HS-27A (cell line): ENCODE data around the gene TMED8.
"Not testable (repeated sequence)": the region's sequence is repeated elsewhere in the genome, so short reads cannot be mapped to it uniquely, and the experiment has no call there.

ENCODE experiments used
- DNase-seq: peaks from one replicate; pipeline ENCODE4 v3.0.0-alpha.2; 2012; ENCODE audit warnings: low read depth, missing footprints

TMED8 gene

DNA sequence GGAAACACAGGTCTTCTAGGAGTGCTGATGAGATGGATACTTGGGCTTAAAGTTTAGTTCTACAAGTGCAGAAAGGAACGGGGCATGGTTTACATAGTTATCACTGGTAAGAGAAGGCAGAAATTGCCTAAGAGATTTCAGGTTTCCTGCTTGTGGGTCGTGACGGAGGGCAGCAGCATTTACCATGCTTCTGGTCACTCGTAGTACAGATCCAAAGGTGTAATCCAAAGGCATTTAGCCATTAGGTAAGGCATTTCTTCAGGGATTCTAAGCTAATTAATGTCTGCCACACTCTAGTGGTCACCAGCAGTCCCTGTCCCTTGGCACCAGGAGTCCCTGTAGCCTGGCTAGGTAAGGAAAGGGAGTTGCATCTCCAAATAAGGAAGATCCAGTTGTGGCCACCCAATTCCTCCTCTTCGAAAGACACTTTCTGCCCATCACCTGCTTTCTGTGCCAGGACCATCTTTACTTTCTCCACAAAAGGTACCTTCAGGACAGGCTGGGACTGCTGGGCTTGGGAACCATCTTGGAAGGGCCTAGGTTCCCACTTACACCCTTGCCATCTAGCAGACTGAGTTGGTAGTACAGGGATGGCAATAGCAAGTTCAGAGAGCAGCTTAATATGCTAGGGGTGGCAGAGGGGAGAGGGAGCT lies 54.5 kb downstream of the TMED8 start:
- no peak for DNase-seq

DNA sequence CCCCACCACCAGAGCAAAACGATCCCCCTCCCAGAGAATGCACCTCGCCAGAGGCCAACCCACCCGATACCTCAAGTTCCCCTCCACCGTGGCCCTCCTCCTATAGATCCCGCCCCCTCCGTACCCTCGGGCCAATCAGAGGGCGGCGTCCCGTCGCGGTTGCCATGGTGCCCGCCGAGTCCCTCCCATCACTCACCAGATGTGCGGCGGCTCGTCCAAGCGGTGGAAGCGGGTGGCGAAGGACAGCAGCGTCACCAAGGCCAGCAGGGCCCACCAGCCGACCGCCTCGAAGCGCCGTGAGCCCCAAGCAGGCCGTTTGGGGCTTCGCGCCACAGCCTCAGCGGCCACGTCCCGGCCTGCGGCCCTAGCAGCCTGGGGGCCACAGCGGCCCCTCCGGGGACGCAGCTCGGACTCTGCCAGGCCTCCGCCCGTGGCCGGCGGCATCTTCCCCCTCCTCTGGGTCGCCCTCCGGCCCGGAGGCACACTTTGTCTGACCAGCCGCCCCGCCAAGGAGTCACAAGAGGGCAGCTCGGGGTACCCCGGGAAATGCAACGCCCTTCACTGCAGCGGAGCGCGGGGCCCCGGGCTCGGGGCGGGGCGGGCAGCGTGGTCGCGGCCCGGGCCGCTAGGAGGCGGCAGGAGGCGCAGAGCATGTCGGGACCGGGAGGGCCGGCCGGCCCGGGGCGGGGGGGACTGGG lies 56.5 kb downstream of the TMED8 start, which contains the start of gene POMT2:
Gene POMT2, minus strand, starts transcription at position 646 of the 698 bp plus-strand sequence. Its CDS starts 202 bp downstream, at position 444.
- DNase-seq = peak; percentile 66

DNA sequence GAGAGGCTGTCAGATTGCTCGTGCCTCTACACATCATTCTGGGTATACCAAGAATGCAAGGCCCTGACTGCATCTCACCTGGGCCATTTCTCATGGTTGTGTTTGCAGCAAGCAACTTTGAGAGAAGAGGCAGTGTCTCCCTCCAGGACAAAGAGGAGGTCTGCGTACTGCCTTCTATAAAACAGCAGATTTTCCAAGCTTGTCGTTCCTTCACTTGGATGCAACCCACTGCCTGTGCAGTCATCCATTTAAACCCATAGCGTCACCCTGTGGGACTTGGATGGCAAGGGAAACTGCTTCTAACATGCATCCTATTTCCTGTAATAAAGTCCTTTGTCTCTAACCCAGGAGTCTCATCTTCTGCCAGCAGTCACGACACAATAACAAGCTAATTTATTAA lies 57.5 kb downstream of the TMED8 start:
- DNase-seq = no peak

DNA sequence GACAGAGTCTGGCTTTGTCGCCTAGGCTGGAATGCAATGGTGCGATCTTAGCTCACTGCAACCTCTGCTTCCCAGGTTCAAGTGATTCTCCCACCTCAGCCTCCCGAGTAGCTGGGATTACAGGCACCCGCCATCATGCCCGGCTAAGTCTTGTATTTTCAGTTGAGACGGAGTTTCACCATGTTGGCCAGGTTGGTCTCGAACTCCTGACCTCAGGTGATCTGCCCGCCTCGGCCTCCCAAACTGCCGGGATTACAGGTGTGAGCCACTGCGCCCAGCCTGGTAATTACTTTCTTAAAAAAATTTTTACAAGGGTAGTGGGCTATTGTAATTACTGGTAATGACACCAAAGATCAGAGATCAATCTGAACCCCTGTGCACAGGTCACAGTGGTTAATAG lies 58.1 kb downstream of the TMED8 start:
- not testable (repeated sequence) for DNase-seq

DNA sequence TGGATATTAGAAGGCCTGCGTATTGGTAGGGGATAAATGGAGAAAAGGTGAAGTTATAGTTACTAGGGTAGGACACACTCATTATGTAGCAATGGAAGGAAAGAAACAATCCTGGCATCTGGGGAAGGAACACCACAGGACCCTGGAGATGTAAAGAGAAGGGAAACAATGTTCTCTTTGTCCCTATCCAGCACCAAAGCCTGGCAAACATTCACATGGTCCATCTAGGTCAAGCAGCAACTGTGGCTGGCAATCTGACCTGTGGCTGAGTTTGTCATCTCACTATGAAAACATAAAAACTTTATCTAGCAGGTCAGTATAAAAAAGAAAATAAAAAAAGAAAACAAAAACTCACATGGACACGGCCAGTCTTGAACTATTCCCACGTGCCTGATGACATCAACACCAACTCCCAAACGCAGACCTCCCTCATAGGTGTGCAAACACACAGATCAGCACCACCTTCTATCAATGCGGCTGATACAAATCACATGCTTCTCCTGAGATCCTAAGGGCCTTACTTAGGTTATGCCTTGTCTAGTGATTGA lies 58.8 kb downstream of the TMED8 start:
- DNase-seq = no peak

DNA sequence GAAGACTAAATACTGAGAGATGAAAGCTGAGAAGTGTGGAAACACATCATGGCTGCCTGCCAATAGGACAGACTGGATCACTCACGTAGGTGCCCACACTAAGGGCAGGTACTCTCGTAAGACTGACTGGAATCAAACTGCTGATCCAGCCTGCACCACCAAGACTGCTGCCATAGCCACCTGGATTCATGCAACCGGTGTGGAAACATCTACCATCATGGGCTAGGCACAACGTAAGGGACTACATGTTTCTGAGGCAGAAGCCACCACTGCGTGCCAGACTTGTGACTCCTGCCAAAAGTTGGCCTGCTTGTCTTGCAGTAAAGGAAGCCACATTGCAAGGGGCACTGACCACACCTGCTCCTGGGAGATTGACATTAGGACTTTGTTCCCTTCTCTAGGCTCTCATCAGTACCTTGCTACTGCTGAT lies 60.0 kb downstream of the TMED8 start:
- no peak for DNase-seq

DNA sequence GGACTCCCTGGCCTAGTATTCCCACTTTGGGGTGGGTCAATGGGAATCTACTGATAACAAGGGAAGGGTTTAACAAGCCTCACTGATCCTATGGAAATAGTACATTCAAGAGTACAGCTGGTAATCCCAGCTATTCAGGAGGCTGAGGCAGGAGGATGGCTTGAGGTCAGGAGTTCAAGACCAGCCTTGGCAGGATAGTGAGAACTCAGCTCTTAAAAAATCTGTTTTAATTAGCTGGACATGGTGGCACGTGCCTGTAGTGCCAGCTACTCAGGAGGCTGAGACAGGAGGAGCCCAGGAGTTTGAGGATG lies 60.7 kb downstream of the TMED8 start:
- no peak for DNase-seq

DNA sequence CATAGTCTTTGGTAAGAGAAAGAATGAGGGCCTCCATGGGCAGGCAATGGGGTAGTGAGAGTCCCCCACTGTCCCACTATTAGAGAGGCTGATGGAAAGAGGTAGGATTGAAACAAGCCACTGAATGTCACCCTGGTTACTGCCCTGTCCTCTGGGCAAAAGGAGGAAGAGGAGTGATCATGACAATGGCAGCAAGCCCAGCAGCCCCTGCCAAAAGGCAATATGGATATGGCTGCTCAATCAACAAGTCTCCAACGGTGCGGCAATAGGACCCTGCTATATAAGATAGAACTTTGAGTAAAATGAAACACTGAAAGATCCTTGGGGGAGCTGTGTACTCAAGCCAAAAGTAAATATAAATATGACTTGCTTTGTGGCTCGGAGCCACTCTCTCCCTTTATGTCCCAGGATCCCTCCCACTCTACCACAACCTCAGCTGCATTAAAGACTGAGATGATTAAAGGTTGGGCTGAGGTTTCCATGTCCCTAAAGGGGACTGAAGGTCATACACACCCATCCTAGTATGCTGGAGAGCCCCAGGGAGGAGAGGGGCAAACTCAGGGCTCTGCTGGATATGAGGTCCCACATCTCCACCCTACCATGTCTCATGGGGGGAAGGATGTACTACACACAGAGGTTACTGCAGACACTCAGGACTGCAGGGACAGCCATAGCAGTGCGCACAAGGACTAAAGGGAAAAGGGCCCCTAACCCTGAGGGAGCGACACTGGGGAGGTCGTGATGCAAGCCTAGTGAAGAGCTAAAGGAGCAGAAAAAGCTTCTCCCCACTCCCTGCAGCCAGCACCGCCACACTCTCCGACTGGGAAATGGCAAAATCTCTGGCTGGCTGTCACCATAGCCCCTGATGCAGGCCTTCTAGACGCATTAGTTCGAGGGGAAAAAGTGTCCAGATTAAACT lies 62.1 kb downstream of the TMED8 start:
- no peak for DNase-seq

DNA sequence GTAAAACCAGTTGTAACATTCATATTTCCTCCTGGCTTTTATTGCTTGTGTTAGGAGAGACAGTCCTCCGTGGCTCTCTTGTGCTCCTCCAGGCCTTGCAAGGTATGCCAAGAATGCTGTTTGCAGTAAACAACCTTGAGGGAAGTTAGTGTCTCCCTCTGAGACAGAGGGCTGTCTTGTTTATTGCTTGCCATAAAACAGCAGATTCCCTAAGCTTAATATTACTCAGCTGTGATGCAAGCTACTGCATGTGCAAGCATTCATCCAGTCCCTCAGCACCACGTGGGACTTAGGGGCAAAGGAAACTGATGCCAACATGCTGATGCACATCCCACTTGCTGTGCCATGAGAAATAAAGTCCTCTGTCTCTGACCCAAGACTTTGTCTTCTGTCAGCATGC lies 62.9 kb downstream of the TMED8 start:
- no peak for DNase-seq

DNA sequence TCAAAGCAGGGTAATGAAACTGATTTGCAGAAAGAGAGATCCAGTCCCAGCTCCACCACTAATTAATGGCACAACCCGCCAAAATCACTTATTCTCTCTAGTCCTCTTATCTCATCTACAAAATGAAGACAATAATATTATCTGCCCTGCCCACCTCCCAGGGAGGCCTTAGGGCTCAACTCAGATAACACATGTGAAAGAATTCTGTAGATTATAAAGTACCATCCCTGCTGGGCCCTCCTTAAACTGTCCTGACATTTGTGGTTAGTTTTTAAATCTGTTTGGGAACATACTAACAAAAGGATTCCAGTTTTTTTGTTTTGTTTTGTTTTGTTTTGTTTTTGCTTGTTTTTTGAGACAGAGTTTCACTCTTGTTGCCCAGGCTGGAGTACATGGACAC lies 63.5 kb downstream of the TMED8 start:
- no peak for DNase-seq

DNA sequence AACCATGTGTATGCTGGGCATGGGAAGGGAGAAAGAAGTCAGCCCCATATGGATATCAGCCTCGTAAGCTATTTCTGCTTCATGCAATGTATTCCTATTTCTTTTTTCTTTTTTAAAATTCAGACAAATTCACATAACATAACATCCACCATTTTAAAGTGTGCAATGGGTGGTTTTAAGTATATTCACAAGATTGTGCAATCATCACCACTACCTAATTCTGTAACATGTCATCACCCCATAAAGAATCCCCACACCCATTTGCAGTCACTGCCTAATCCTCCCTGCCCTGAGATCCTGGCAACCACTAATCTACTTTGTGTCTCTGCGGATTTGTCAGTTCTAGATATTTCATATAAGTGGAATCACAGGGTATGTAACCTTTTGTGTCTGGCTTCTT lies 65.7 kb downstream of the TMED8 start:
- no peak for DNase-seq

DNA sequence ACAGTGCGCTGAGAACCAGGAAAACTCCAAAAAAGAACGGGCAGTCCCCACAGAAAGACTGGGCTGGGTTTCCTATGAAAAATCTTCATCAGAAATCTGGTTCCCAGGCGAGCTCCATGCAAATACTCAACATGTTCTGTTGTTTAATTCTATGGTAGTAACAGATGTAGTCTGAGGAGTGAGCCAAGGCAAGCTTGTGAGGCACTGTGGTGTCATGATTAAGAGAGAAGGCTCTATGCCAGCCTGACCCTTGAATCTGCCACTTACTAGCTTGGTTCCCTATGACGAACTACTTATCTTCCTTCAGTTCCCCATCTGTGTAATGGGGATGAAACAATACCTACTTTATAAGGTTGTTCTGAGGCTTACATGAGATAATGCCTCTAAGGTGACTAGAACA lies 66.9 kb downstream of the TMED8 start:
- no peak for DNase-seq

DNA sequence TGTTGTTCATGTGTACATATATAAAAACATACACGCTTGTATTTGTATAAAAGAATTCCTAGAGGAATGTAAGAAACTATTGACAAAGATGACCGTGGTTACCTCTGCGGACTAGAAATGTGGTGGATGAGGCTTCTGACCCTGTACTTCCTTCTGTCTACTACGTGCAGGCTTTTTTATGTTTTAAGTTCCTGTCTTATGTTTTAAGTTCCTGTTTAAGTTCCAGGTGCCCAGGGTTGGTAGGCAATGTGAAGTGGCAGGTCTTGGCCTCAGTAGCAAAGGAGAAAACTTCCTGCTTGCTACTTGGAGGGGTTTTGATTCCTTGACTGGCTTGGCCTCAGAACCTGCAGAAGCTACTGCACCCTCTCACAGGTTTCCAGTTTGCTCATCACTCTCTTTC lies 67.8 kb downstream of the TMED8 start:
- DNase-seq = no peak

DNA sequence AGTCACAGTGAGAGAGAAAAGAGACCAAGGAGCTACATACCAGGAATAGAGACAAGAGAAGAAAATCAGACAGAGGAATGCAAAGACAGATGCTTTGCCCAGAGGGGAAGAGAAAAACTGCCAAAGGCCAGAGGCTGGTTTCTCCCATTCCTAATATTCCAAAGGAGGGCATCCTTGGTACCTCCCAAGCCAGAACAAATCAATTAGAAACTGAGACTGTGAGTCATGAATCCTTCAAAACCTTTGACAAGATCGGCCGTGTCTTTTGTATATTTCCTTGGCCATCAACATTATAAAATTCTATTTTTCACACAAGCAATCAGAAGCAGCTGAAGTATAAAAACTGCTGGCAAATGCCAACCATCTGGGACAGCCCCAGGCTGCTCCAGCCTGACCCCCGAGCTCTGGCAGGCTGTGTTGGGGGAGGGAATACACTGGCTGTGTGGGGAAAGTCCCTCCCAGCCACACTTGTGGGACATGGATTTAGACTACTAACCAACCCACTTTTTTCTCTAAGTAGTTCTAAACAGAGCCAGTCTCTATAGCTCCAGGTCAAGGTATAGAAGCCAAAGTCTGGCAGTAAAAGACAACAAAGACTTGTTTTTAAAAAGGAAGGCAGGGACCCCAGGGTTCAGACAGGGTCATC lies 69.9 kb downstream of the TMED8 start:
- no peak for DNase-seq

DNA sequence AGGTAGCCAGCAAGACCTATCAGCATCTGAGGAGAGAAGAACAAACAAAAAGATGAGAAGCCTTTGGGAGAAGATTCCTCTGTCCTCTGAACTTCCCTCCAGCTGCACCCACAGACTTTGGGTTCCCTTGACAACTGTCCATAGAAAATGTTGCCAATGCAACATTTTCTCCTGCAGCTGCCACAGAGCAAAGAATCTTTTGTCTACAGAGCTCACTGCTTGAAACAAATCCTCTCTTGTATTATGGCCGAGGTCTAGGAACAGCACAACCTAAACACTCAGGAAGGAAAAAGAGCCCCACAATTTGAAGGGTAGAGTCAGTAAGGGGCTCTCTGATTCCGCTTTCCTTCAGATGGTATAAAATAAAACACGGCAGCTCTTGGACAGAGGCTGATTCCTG lies 70.5 kb downstream of the TMED8 start:
- no peak for DNase-seq

DNA sequence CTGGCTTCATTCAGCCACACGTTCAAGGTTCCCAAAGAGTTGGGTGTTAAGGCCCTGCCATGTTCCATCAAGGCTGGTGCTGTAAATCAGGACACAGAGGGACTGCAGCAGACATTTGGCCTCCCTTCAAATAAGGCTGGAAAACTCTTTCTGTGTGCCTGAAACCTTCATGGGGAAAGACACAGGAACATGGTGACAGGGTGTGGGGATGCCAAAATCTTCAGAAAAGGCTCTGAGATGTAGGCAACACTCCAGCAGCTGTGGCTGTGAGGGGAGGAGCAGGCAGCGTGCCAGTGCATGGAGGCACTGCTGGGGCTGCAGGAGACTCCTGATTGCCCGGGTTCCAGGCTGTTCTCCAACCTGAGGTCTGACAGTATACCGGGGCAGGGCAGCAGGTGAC lies 71.2 kb downstream of the TMED8 start:
- no peak for DNase-seq

DNA sequence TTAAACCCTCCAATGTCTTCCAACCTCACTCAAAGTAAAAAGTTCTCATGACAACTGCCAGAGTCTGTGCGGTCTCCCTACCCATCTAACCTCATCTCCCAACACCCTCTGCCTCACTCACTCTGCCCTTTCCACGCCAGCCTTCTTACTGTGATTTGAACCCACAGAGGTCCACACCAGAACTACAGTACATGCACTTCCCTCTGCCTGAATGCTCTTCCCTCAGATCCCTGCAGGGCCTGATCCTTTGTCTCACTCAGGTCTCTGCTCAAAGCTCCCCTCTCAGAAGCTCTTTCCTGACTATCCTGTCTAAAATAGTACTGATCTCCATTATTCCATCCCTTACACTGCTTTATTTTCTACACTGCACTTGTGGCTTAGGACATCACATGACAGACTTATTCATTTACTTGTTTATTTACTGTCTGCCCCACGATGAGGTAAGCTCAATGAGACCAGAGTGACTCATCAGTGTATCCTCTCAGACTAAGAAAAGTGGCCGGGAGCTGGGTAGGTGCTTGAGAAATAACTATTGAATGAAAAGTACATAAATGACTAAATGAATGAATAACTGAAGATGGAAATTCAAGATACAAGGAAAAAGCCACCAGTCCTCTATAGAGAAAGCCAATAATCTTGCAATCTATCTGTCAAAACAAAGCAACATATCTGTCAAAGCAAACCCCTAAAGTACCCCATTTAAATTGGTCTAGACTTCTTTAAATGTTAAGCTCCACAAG lies 73.3 kb downstream of the TMED8 start:
- DNase-seq = no peak

DNA sequence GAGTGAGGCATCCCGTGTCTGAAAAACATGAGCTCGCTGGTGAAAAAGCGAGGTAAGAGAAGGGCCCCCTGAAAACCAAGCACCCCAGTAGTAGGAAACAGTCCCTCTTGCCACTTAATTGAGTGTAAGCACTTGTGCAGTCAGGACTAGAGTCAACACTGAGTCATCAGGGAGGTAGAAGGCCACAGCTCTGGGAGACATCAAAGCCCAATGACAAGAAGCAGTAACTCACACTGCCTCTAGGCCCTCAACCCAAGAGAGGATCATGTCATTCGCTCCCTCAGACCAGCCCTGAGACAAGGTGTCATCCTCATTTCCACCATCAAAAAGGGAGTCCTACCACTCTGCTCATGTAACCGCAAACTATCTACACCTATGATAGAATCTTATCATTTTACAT lies 74.0 kb downstream of the TMED8 start:
- no peak for DNase-seq

DNA sequence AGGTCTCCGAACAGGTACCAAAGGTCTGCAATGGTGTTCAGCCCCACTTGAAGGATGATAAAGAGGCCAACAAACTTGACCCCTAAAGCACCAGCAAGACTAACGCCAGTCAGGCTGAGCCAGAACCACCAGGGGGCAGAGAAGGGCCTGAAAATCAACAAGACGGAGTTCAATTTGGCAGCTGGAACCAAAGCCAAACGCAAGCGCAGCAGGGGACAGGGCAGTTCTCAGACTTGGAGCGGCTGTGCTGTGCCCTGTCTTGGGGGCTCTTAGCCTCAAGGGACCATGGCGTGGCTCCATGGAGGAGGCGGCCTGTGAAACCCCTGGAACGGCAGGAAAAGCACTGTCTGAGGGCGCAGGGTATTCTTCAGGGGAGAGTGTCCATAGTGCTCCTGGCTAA lies 75.8 kb downstream of the TMED8 start:
- DNase-seq = no peak

DNA sequence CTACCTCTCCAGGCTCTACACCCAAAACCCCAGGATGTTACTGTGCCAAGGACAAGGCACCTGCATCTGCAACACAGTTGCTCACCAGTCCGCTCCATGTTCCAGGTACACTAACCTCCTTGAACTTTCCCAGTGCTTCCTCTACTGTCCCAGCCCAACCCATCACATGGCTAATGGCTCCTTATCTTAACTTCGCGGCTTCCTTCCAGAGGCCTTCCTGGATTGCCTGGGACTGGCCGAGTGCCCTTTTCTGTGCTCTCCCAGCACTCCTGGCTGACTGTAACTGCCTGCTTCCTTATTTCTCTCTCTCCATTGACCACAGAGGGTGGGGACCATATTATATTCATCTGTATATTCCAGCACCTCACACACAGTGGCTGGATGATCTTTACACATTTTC lies 77.1 kb downstream of the TMED8 start:
- DNase-seq = no peak

DNA sequence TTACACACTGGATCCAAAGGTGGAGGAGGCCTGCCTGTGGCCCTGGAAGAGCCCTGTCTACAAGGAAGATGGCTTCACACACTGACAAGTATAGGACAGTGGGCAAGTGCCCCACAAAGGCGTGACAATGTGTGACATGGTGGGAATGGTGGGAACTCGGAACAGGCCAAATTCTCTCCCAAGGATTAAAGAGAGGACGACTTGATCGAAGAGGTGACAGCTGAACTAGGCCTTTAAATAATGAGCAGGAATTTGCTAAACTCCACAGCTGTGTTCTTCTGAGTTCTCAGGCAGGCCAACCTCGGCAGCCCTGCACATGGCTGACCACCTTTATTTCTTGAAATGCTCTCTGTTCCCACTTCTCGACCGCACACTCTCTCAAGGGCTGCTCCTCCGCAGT lies 80.0 kb downstream of the TMED8 start:
- no peak for DNase-seq

DNA sequence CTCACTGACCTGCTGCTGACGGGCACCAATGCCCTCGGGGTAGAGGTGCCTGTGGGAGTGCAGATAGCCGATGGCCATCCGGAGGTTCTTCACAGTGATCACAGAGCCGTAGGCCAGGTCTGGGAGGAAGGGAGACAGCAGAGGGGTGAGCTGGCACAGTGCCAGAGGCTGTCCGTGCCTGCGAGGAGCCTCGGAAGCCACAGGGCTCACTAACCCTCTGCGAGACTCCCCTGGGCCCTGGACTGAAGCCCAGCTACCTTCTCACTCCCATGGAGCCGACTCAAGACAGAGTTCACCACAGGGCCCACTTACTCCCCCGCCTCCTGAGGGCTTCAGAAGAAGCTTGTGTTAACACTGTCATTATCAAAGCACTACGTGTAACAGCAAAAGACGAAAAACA lies 80.7 kb downstream of the TMED8 start:
- no peak for DNase-seq
